Fibroblast of gingiva (primary cell): Measurements from ENCODE around the gene SMIM35.

Source experiments
- DNase-seq: peaks from one replicate; pipeline ENCODE4 v3.0.0-alpha.2; 2011; ENCODE audit warnings: low read depth

SMIM35 gene

GRCh38 chr11:118057251-118058145, 29.3 kb downstream of the SMIM35 start:
- DNase-seq = no peak

- no peak for DNase-seq
These were observed 30.0 kb downstream of the SMIM35 start for GRCh38 chr11:118056806-118057205.

- DNase-seq = no peak
These were observed 30.8 kb downstream of the SMIM35 start for GRCh38 chr11:118055966-118056365.

- no peak for DNase-seq
These were observed 31.8 kb downstream of the SMIM35 start for GRCh38 chr11:118054712-118055640.

- no peak for DNase-seq
These were observed 34.1 kb downstream of the SMIM35 start for GRCh38 chr11:118052581-118053206.

GRCh38 chr11:118051611-118052461, 34.9 kb downstream of the SMIM35 start:
- DNase-seq = no peak

GRCh38 chr11:118051136-118051610, 35.6 kb downstream of the SMIM35 start:
- no peak for DNase-seq

- no peak for DNase-seq
These were observed 36.4 kb downstream of the SMIM35 start for GRCh38 chr11:118050208-118050891.

- DNase-seq = no peak
These were observed 37.0 kb downstream of the SMIM35 start for GRCh38 chr11:118049771-118050170.

GRCh38 chr11:118048472-118049370, 38.0 kb downstream of the SMIM35 start:
- DNase-seq = no peak

GRCh38 chr11:118047749-118048148, 39.0 kb downstream of the SMIM35 start:
- no peak for DNase-seq

- DNase-seq = no peak
These were observed 39.6 kb downstream of the SMIM35 start for GRCh38 chr11:118046964-118047700.

- DNase-seq = no peak
These were observed 40.5 kb downstream of the SMIM35 start for GRCh38 chr11:118046051-118046963.

- DNase-seq = no peak
These were observed 41.6 kb downstream of the SMIM35 start for GRCh38 chr11:118045191-118045590.

- no peak for DNase-seq
These were observed 44.0 kb downstream of the SMIM35 start for GRCh38 chr11:118042796-118043195.

- DNase-seq = no peak
These were observed 44.6 kb downstream of the SMIM35 start for GRCh38 chr11:118042141-118042540.

GRCh38 chr11:118033443-118033842, 53.3 kb downstream of the SMIM35 start:
- no peak for DNase-seq

GRCh38 chr11:118028626-118029025, 58.1 kb downstream of the SMIM35 start:
- DNase-seq = no peak
